Camera-type eye (tissue), 1 donor: ENCODE measurements around the gene PSAP. TPM values are rescaled to one million over a fixed set of nuclear protein-coding genes. Genes with fewer than 3 reads are reported as not detected.

Experiments used
- total RNA-seq: library from RNA; depleted of rRNA; stranded (reverse); fragments of >200 nt; gene quantifications from one replicate; pipeline ENCODE4 v1.2.3, GENCODE V29; 2014

Gene PSAP
- 674 TPM for total RNA-seq

GRCh38 chr10:71850743-71851464, at the start of gene PSAP:
PSAP (minus strand) TSS chr10:71851251; CDS start chr10:71851221, 30 bp downstream.

DNA sequence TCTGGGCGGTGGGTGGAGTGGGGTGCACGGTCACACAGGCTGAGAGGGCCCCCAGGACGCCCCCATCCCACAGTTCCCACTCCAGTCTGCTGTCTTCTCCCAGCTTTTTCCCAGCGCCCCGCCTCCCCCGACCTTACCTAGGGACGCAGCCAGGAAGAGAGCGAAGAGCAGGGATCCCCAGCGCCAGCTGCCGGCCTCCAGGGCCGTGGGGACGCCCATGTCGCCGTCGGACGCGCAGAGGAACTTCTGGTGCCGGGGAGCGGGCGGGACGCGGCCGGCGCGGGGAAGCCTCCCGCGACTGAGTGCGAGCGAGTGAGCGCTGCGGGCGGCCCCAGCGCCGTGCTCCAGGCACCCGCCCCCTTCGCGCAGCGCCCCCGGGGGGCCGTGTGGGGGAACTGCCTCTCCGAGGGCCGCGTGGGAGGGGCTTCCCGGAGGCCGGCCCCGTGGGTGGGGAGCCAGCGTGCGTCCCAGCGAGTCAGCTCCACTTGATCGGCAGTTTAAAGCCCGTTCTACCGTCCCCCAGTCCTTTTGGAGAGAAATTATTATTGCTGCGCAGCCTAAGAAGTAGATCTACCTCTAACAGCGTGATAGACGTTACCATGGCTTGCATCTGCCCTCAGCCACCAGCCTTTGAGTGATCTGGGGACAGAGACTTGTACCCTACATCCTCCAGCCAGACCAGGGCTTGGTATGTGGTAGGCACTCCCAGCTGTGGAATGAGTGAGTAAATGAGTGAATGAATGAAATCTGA, 77.7 kb downstream of the PSAP start, which contains the start of gene VSIR:
VSIR (minus strand) TSS at position 300 of the 751 bp plus-strand sequence; CDS start at position 219, 81 bp downstream.

Other genes with a start within 250 kb of the PSAP start
- 0.11 TPM for gene C10orf105, start 131.5 kb downstream of the PSAP start, total RNA-seq
- gene VSIR, start 77.7 kb downstream of the PSAP start, total RNA-seq: 15.4 TPM
- gene CHST3, start 113.1 kb upstream of the PSAP start, total RNA-seq: 28.3 TPM
- 28.6 TPM for gene SPOCK2, start 237.3 kb upstream of the PSAP start, total RNA-seq